ENCODE data around the gene PSAP. TPM values are rescaled to one million over a fixed set of nuclear protein-coding genes. Genes with fewer than 3 reads are reported as not detected.

Gene PSAP
- total RNA-seq, 1 experiment from 2014 or later = 336 TPM

DNA sequence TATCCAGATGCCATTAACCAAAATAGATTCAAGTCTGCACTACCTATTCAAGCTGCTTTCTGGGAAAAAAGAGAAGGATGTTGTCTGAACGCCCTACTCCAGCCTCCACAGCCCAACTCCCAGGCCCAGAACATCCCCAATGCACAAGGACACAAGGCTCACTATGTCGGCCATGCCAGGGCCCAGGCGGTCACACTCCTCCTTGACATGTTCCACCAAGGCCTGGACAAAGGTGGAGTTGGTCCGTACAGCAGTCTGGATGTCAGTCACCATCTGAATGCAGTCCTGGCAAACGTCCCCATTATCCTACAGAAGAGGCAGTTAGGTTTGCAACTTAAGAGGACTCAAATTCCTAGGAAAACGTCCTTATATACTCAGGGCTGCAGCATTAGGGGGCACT, 23.2 kb downstream of the PSAP start:
- H3K27me3 ChIP-seq (ENCODE audit: insufficient read depth, low read length) = no peaks in the 10 kb centered on the region
- H3K4me2 ChIP-seq (ENCODE audit: insufficient read depth, insufficient read length, low read length) = no peak overlapping the region
- H2BK12ac ChIP-seq (ENCODE audit: insufficient read length, low read depth, low read length) = no peak overlapping the region
- Mint-ChIP-seq H3K4me1 (no peaks in the 10 kb centered on the region), H3K27me3 (ENCODE audit: low read depth) (no peaks in the 10 kb centered on the region), H3K4me3 (no peak overlapping the region), H3K27ac (peak overlapping the region in 1 of 3 experiments; percentile 73; a peak in 3 of 7 replicates), H3K36me3 (ENCODE audit: insufficient read depth in 1 of 3, low read depth in 3 of 3) (peaks cover 45 to 81% (median 80%) of the 10 kb centered on the region in 3 experiments), H3K9me3 (no peaks in the 10 kb centered on the region)
- 0 out of 2 replicates have a peak, but pooled peaks cover 1% of the 10 kb centered on the region for H3K79me2 ChIP-seq (ENCODE audit: insufficient read depth, low read length)
- no peak overlapping the region for H2BK15ac ChIP-seq (ENCODE audit: low read depth, low read length)
- no peak overlapping the region for H2AFZ ChIP-seq (ENCODE audit: low read length)
- no peak overlapping the region for H2BK120ac ChIP-seq (ENCODE audit: low read depth, low read length, poor library complexity, severe bottlenecking)
- H3K79me1 ChIP-seq (ENCODE audit: insufficient read depth, low read depth, low read length, poor library complexity, severe bottlenecking) = no peaks in the 10 kb centered on the region
- no peak overlapping the region for H3K14ac ChIP-seq (ENCODE audit: insufficient read depth, low read length)
- no peak overlapping the region for H3K18ac ChIP-seq (ENCODE audit: insufficient read length, low read depth, low read length)
- H3T11ph ChIP-seq (ENCODE audit: low read length) = no peak overlapping the region
- H3K23ac ChIP-seq (ENCODE audit: insufficient read length, low read depth, low read length) = no peak overlapping the region
- no peak overlapping the region for H3K9ac ChIP-seq (ENCODE audit: extremely low read depth, insufficient read length, low read length)
- H2BK5ac ChIP-seq (ENCODE audit: insufficient read length, low read length) = no peak overlapping the region
- peaks cover 5% of the 10 kb centered on the region; the same call in 1 of the 2 replicates for H3K4me1 ChIP-seq (ENCODE audit: insufficient read depth, low read length)
- DNase-seq = no peak
- no peak overlapping the region for H3K27ac ChIP-seq (ENCODE audit: insufficient read length, low read depth, low read length)
- no peaks in the 10 kb centered on the region for H3K9me3 ChIP-seq (ENCODE audit: control insufficient read depth, low read depth, low read length)
- no peak for TF ChIP-seq CTCF (conservative IDR thresholded peaks at IDR 0.05)
- H3K4ac ChIP-seq (ENCODE audit: low read depth, low read length) = no peak overlapping the region
- WGBS (ENCODE audit: extremely low coverage, insufficient read length, low lambda C conversion rate) = no CpG with 5 or more reads among the region's 6 CpGs
- H4K8ac ChIP-seq (replicated peaks; ENCODE audit: insufficient read length, low read depth, low read length) = no peak overlapping the region
- no peak overlapping the region for H4K5ac ChIP-seq (ENCODE audit: insufficient read length, low read depth, low read length)
- H3K56ac ChIP-seq (ENCODE audit: insufficient read length, low read depth, low read length) = no peak overlapping the region
- H2AK5ac ChIP-seq (ENCODE audit: insufficient read length, low read length) = no peak overlapping the region
- no peak overlapping the region for H4K91ac ChIP-seq (ENCODE audit: insufficient read length, low read depth, low read length)
- H3K23me2 ChIP-seq (ENCODE audit: insufficient read length, low read depth, low read length, poor library complexity, severe bottlenecking) = no peaks in the 10 kb centered on the region
- H4K20me1 ChIP-seq (ENCODE audit: control insufficient read depth, insufficient read depth, insufficient read length) = no peaks in the 10 kb centered on the region
- no peak overlapping the region for H2BK20ac ChIP-seq (ENCODE audit: low read depth, low read length, poor library complexity, severe bottlenecking)

Data from H9 (cell line).